ENCODE results near the gene VAV3. TPM values are rescaled to one million over a fixed set of nuclear protein-coding genes. Genes with fewer than 3 reads are reported as not detected.
"Not testable (repeated sequence)": the region's sequence is repeated elsewhere in the genome, so short reads cannot be mapped to it uniquely, and the experiment has no call there.

Gene VAV3
- total RNA-seq, 2 donors from 2014 or later = 7.3 to 7.9 TPM

GRCh38 chr1:107785496-107786202 is 179.3 kb downstream of the VAV3 start:
- intact Hi-C loops (cut with DNase I) = loop anchor here in 1 of 2 donors (5.0 kb wide), 1 partner anchor 342 kb away; no protein-coding TSS in a partner anchor

GRCh38 chr1:107782217-107782845 is 182.6 kb downstream of the VAV3 start:
- DNase-seq (ENCODE audit: low spot score) = no peak
- intact Hi-C loops (cut with DNase I) = loop anchor here in 1 of 2 donors (5.0 kb wide), 1 partner anchor 340 kb away; no protein-coding TSS in a partner anchor

More at GRCh38 chr1:107785496-107786202, 179.3 kb downstream of the VAV3 start:
- DNase-seq (ENCODE audit: low spot score) = no peak

GRCh38 chr1:107781245-107781644 is 183.7 kb downstream of the VAV3 start:
- intact Hi-C loops (cut with DNase I) = loop anchor here in 1 of 2 donors (5.0 kb wide), 1 partner anchor 341 kb away; no protein-coding TSS in a partner anchor
- DNase-seq (ENCODE audit: low spot score) = no peak

- intact Hi-C loops (cut with DNase I) = loop anchor here in 1 of 2 donors (5.0 kb wide), 1 partner anchor 345 kb away; no protein-coding TSS in a partner anchor
- DNase-seq (ENCODE audit: low spot score) = no peak
These were observed 187.3 kb downstream of the VAV3 start for GRCh38 chr1:107777664-107778047.

- intact Hi-C loops (cut with DNase I) = loop anchor here in 1 of 2 donors (5.0 kb wide), 1 partner anchor 345 kb away; no protein-coding TSS in a partner anchor
- DNase-seq (ENCODE audit: low spot score) = no peak
These were observed 187.9 kb downstream of the VAV3 start for GRCh38 chr1:107776900-107777663.

GRCh38 chr1:107771377-107771776 is 193.6 kb downstream of the VAV3 start:
- intact Hi-C loops (cut with DNase I) = no loop called here
- no peak for DNase-seq (ENCODE audit: low spot score)

GRCh38 chr1:107767156-107767582 is 197.8 kb downstream of the VAV3 start:
- intact Hi-C loops (cut with DNase I) = no loop called here
- DNase-seq (ENCODE audit: low spot score) = no peak

GRCh38 chr1:107766533-107766932 is 198.4 kb downstream of the VAV3 start:
- intact Hi-C loops (cut with DNase I) = no loop called here
- no peak for DNase-seq (ENCODE audit: low spot score)

GRCh38 chr1:107762751-107763390 is 202.1 kb downstream of the VAV3 start:
- no peak for DNase-seq (ENCODE audit: low spot score)
- intact Hi-C loops (cut with DNase I) = no loop called here

- no peak for DNase-seq (ENCODE audit: low spot score)
- intact Hi-C loops (cut with DNase I) = no loop called here
These were observed 204.9 kb downstream of the VAV3 start for GRCh38 chr1:107760065-107760464.

- no peak for DNase-seq (ENCODE audit: low spot score)
- intact Hi-C loops (cut with DNase I) = no loop called here
These were observed 214.5 kb downstream of the VAV3 start for GRCh38 chr1:107750364-107750959.

- intact Hi-C loops (cut with DNase I) = loop anchor here in 1 of 2 donors (2.0 to 10.0 kb wide), 2 partner anchors 318 to 474 kb away; no protein-coding TSS in a partner anchor
These were observed 216.4 kb downstream of the VAV3 start for GRCh38 chr1:107748531-107748930.

GRCh38 chr1:107741242-107741641 is 223.7 kb downstream of the VAV3 start:
- no peak for DNase-seq (ENCODE audit: low spot score)
- intact Hi-C loops (cut with DNase I) = loop anchor here (5.0 to 10.0 kb wide), 2 partner anchors 224 to 466 kb away; no protein-coding TSS in a partner anchor

More at GRCh38 chr1:107748531-107748930, 216.4 kb downstream of the VAV3 start:
- DNase-seq (ENCODE audit: low spot score) = no peak

- intact Hi-C loops (cut with DNase I) = loop anchor here (5.0 to 10.0 kb wide), 2 partner anchors 223 to 466 kb away; no protein-coding TSS in a partner anchor
- DNase-seq (ENCODE audit: low spot score) = no peak
These were observed 224.4 kb downstream of the VAV3 start for GRCh38 chr1:107740579-107740978.

GRCh38 chr1:107739651-107740050 is 225.3 kb downstream of the VAV3 start:
- DNase-seq (ENCODE audit: low spot score) = no peak
- intact Hi-C loops (cut with DNase I) = loop anchor here (5.0 to 10.0 kb wide), 2 partner anchors 222 to 465 kb away; no protein-coding TSS in a partner anchor

GRCh38 chr1:107739201-107739600 is 225.8 kb downstream of the VAV3 start:
- DNase-seq (ENCODE audit: low spot score) = no peak
- intact Hi-C loops (cut with DNase I) = no loop called here

GRCh38 chr1:107733401-107733800 is 231.6 kb downstream of the VAV3 start:
- DNase-seq (ENCODE audit: low spot score); intact Hi-C loops (cut with DNase I): not testable (repeated sequence)

- intact Hi-C loops (cut with DNase I) = no loop called here
- no peak for DNase-seq (ENCODE audit: low spot score)
These were observed 237.1 kb downstream of the VAV3 start for GRCh38 chr1:107727866-107728265.

Measured in posterior vena cava (tissue), 2 donors.